Panc1 (cell line): ENCODE data around the gene RAB4B. TPM values are rescaled to one million over a fixed set of nuclear protein-coding genes. Genes with fewer than 3 reads are reported as not detected.
A peak's percentile ranks its signal among the peaks of the same experiment; 100 is the strongest.

ENCODE experiments used
- ATAC-seq: fragments of 200-7000 bp; cut with Tn5 transposase; 2 replicates; pipeline ENCODE4 v1.9.1; 2020; ENCODE audit warnings: mild to moderate bottlenecking, moderate library complexity
- BruUV-seq: library from RNA; stranded (reverse); fragments of 400-500 nt; replicated peaks from 2 replicates; lab custom pipeline; 2021; lab: Mats Ljungman, UMichigan
- CTCF ChIA-PET: fragments of 300-600 bp; sonication (Branson Sonifier 250); formaldehyde crosslinking; loops from one replicate; lab custom pipeline; 2022; ENCODE audit warnings: antibody characterized with exemption; lab: Charles Lee
- POLR2A ChIA-PET: fragments of 300-600 bp; sonication (Branson Sonifier 250); formaldehyde crosslinking; loops from one replicate; lab custom pipeline; 2022; ENCODE audit warnings: antibody characterized with exemption; lab: Charles Lee
- DNase-seq: peaks from one replicate; pipeline ENCODE4 v3.0.0-alpha.2; 2010; ENCODE audit warnings: low read depth, low spot score
- H3K27ac ChIP-seq: 2 replicates; pipeline ENCODE4 v1.5.1; 2011; ENCODE audit warnings: mild to moderate bottlenecking, low read length, inconsistent platforms
- H3K27me3 ChIP-seq: fragments of 200-500 bp; sonication (Bioruptor generic); 2 replicates; pipeline ENCODE4 v1.6.0; 2014; ENCODE audit warnings: low read length, inconsistent platforms; ENCODE audit not compliant: control insufficient read depth, insufficient read depth
- H3K36me3 ChIP-seq: fragments of 200-500 bp; sonication (Bioruptor generic); 2 replicates; pipeline ENCODE4 v1.5.1; 2014; ENCODE audit warnings: inconsistent platforms, mild to moderate bottlenecking, low read length, moderate library complexity; ENCODE audit not compliant: control insufficient read depth, insufficient read depth
- H3K4me1 ChIP-seq: 2 replicates; pipeline ENCODE4 v1.5.1; 2011; ENCODE audit warnings: inconsistent platforms, mild to moderate bottlenecking, low read length, moderate library complexity; ENCODE audit not compliant: control insufficient read depth, insufficient read depth
- H3K4me3 ChIP-seq, 2 experiments: 2 replicates each; pipeline ENCODE4 v1.5.1; 2011 to 2012; ENCODE audit warnings: low read depth in 2 of 2, low read length in 2 of 2, mild to moderate bottlenecking in 2 of 2, inconsistent platforms in 1 of 2, moderate library complexity in 1 of 2
- H3K9me3 ChIP-seq: fragments of 200-500 bp; sonication (Bioruptor generic); 2 replicates; pipeline ENCODE4 v1.5.1; 2014; ENCODE audit warnings: low read depth, mild to moderate bottlenecking, inconsistent platforms, low read length, moderate library complexity; ENCODE audit not compliant: control insufficient read depth, insufficient read depth
- CTCF ChIP-seq: fragments of 450-650 bp; IDR thresholded peaks from 2 replicates; pipeline ENCODE4 v1.5.1; 2017; ENCODE audit warnings: mild to moderate bottlenecking
- POLR2AphosphoS5 ChIP-seq: IDR thresholded peaks from 2 replicates; pipeline ENCODE4 v1.6.1; 2012; ENCODE audit warnings: mild to moderate bottlenecking, low read depth, low read length, moderate library complexity
- REST ChIP-seq, 2 experiments: IDR thresholded peaks; 2 replicates each; pipeline ENCODE4 v1.6.1; 2011 to 2012; ENCODE audit warnings: low read depth in 2 of 2, control low read depth in 1 of 2, low read length in 1 of 2, mild to moderate bottlenecking in 1 of 2, moderate library complexity in 1 of 2; ENCODE audit not compliant: insufficient read depth in 1 of 2
- SIN3A ChIP-seq: IDR thresholded peaks from 2 replicates; pipeline ENCODE4 v1.6.1; 2012; ENCODE audit warnings: low read depth, mild to moderate bottlenecking, low read length, moderate library complexity, borderline replicate concordance; ENCODE audit not compliant: insufficient read depth
- TCF7L2 ChIP-seq: IDR thresholded peaks from 2 replicates; pipeline ENCODE4 v1.6.1; 2011; ENCODE audit warnings: mild to moderate bottlenecking, low read depth, low read length, inconsistent platforms
- in situ Hi-C: cut with HindIII; loops from 2 replicates; pipeline ENCODE4 v1.10.0; 2016; ENCODE audit warnings: low sequenced_read_pairs, low pct_unique_long_range_greater_than_20kb
- intact Hi-C: fragments of 100-400 bp; cut with micrococcal nuclease; formaldehyde crosslinking; loops from one replicate; pipeline ENCODE4 v1.10.0; 2022; ENCODE audit not compliant: unreplicated experiment
- total RNA-seq: library from RNA; stranded (reverse); gene quantifications from one replicate; pipeline ENCODE4 v1.2.1, GENCODE V29; 2021; ENCODE audit not compliant: unreplicated experiment

Gene RAB4B
- total RNA-seq, 1 experiment from 2014 or later = 24.8 TPM

DNA sequence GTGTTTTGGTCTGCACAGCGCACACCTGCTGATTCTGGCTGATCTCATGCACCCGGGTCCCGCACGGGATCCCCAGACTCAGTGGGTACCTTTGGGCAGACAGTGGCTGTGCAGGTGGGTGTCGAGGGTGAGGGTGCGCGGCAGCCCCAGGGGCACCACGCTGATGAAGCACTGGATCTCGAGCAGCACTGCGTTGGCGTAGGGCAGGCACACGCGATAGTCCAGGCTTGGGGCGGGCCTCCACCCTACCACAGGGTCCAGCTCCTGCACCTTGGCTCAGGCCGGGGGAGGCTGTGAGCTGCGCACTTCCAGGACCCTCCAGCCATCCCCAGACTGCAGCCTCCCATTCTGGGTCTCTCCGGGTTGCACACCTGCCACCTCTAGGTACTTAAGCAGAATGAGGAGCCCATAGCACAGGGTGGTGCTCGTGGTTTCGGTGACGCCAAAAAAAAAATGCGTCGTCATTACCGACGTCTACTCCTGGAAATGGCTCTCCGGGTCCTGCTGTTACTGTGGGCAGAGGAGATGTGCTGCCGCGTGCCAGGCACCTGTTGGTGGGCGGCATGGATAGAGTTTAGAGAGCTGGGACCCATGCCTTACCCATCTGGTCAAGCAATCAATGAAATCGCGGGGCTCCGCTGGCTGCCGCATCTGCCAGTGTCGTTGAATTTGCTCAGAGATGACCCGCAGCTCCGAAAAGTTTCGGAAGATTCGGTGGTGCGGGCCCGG is 31.5 kb downstream of the RAB4B start:
- in situ Hi-C loops (no loop called here), intact Hi-C loops (loop anchor here (10.0 kb wide), 1 partner anchor 145 kb away; no protein-coding TSS in a partner anchor)
- no peak for DNase-seq
- Histone ChIP-seq H3K9me3 (no peaks in the 10 kb centered on the region), H3K27ac (peak overlapping the region; percentile 69), H3K27me3 (no peaks in the 10 kb centered on the region), H3K4me1 (peaks cover 26% of the 10 kb centered on the region), H3K36me3 (no peaks in the 10 kb centered on the region), H3K4me3 (no peak overlapping the region; a peak in 1 of 4 replicates)
- ChIA-PET POLR2A (no interaction called here), CTCF (no interaction called here)
- no TSS peak for BruUV-seq
- no peak for TF ChIP-seq REST (IDR thresholded peaks at IDR 0.05; ENCODE audit: insufficient read depth in 1 of 2, low read depth in 2 of 2, low read length in 1 of 2)
- TF ChIP-seq SIN3A = no peak
- no peak; the same call in none of the 2 replicates for TF ChIP-seq POLR2AphosphoS5
- no peak for TF ChIP-seq TCF7L2
- TF ChIP-seq CTCF = no peak
- no peak for ATAC-seq

DNA sequence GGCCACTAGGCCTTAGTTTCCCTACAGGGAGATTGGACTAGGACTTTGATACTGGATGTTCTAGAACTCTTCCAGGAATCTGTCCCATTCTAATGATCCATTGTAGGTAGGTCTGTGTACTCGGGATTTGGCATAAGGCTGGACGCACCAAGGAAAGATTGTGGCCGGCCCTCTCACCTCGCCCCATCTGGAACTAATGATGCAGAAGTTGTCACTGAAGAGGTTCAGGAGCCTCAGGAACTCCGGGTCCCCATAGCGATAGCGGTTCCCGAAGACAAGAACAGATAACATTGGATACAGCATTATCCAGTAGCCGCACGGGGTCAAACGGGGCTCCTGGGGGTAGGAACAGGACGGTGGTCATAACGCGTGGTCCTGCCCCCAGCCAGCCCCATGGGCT is 32.1 kb downstream of the RAB4B start:
- in situ Hi-C loops = no loop called here
- Histone ChIP-seq H3K4me3 (peak overlapping the region; percentile 27 to 41), H3K27me3 (no peaks in the 10 kb centered on the region), H3K27ac (peak overlapping the region; percentile 69), H3K36me3 (no peaks in the 10 kb centered on the region), H3K9me3 (no peaks in the 10 kb centered on the region), H3K4me1 (peaks cover 23% of the 10 kb centered on the region)
- ChIA-PET CTCF (no interaction called here), POLR2A (no interaction called here)
- intact Hi-C loops = no loop called here
- TF ChIP-seq SIN3A = no peak
- TF ChIP-seq REST (IDR thresholded peaks at IDR 0.05; ENCODE audit: insufficient read depth in 1 of 2, low read depth in 2 of 2, low read length in 1 of 2) = no peak
- no peak for TF ChIP-seq TCF7L2
- TF ChIP-seq POLR2AphosphoS5 = no peak; the same call in 1 of the 2 replicates
- TF ChIP-seq CTCF = no peak
- DNase-seq (no peak), ATAC-seq (0 out of 2 replicates have a peak, but pooled peaks have one; percentile 2)
- TSS peak; percentile 76 for BruUV-seq
